Naive B cell (primary cell): ENCODE measurements around the gene SCAMP4. TPM values are rescaled to one million over a fixed set of nuclear protein-coding genes. Genes with fewer than 3 reads are reported as not detected.
A peak's percentile ranks its signal among the peaks of the same experiment; 100 is the strongest.

ENCODE experiments used
- ATAC-seq, 2 donors: fragments of 150-1000 bp; cut with Tn5 transposase; 2 replicates each; pipeline ENCODE4 v1.10.0; 2021; ENCODE audit warnings: low read depth in 2 of 2, mild to moderate bottlenecking in 2 of 2, moderate library complexity in 2 of 2
- DNase-seq: peaks from one replicate; pipeline ENCODE4 v3.0.0; 2022
- H3K27ac Mint-ChIP-seq, 6 donors: one replicate each; pipeline ENCODE4 v1.8.0; 2020 to 2022; ENCODE audit warnings: mild to moderate bottlenecking in 6 of 6, mixed read lengths in 6 of 6, moderate library complexity in 5 of 6, inconsistent platforms in 2 of 6
- H3K27me3 Mint-ChIP-seq, 3 donors: one replicate each; pipeline ENCODE4 v1.8.0; 2021 to 2022; ENCODE audit warnings: mixed read lengths in 3 of 3, mild to moderate bottlenecking in 1 of 3
- H3K36me3 Mint-ChIP-seq, 2 donors: one replicate each; pipeline ENCODE4 v1.8.0; 2020 to 2022; ENCODE audit warnings: mixed read lengths in 2 of 2, inconsistent platforms in 1 of 2, mild to moderate bottlenecking in 1 of 2
- H3K4me1 Mint-ChIP-seq, 3 donors: one replicate each; pipeline ENCODE4 v1.8.0; 2020 to 2022; ENCODE audit warnings: mixed read lengths in 3 of 3, inconsistent platforms in 1 of 3, mild to moderate bottlenecking in 1 of 3, moderate library complexity in 1 of 3
- H3K4me3 Mint-ChIP-seq, 8 donors: one replicate each; pipeline ENCODE4 v1.8.0; 2020 to 2022; ENCODE audit warnings: mild to moderate bottlenecking in 8 of 8, mixed read lengths in 8 of 8, moderate library complexity in 8 of 8, inconsistent platforms in 2 of 8
- H3K9me3 Mint-ChIP-seq, 7 donors: one replicate each; pipeline ENCODE4 v1.8.0; 2020 to 2022; ENCODE audit warnings: mixed read lengths in 7 of 7, mild to moderate bottlenecking in 5 of 7, inconsistent platforms in 2 of 7, moderate library complexity in 1 of 7
- polyA plus RNA-seq, 6 donors: library from polyadenylated mRNA; unstranded; fragments of 300-500 nt; fragmentation: Illumina TruSeq; gene quantifications; one replicate each; pipeline ENCODE4 v1.2.3, GENCODE V29; 2021; ENCODE audit warnings: low read depth in 6 of 6

The SCAMP4 gene
- polyA plus RNA-seq, 6 donors from 2014 or later = 18.9 to 35.1 (median 25.6) TPM

DNA sequence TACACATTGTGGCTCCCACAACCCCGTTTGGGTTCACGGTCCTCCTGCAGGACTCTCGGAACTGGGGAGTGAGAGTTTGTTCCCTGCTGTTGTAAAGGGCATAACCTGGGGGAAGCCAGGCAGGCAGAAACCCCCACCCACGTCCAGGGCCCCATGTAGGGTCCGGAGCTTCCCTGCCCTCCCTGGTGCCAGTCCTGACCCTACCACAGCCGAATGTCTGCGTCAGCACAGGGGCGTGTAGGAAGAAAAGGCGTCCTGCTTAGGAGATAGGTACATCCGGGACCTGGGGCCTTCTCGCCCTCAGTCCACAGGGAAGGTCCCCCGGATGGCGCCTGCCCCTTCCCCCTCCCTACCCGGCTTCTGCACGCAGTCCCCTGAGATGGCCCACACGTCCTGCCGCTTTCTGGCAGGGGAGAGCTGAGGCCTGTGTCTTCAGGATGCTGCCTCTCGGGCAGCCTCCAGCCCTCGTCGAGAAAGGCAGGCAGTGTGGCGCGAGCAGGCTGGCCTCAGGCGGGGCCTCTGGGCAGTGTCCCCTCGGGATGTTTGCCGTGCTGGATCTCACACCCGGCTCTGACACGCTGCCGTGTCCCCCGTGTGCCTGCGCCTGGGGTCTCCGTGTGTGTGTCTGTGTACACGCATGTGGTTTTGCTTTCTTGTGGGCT lies 54.9 kb downstream of the SCAMP4 start:
- peak overlapping the region in 3 of 6 donors; percentile 47 to 93 (median 73) for H3K27ac Mint-ChIP-seq
- no peaks in the 10 kb centered on the region for H3K9me3 Mint-ChIP-seq
- no peak for DNase-seq
- no peak overlapping the region for H3K4me3 Mint-ChIP-seq
- no peaks in the 10 kb centered on the region for H3K27me3 Mint-ChIP-seq
- peaks cover 7 to 33% (median 25%) of the 10 kb centered on the region in 3 donors for H3K4me1 Mint-ChIP-seq
- ATAC-seq = no peak
- no peaks in the 10 kb centered on the region for H3K36me3 Mint-ChIP-seq

DNA sequence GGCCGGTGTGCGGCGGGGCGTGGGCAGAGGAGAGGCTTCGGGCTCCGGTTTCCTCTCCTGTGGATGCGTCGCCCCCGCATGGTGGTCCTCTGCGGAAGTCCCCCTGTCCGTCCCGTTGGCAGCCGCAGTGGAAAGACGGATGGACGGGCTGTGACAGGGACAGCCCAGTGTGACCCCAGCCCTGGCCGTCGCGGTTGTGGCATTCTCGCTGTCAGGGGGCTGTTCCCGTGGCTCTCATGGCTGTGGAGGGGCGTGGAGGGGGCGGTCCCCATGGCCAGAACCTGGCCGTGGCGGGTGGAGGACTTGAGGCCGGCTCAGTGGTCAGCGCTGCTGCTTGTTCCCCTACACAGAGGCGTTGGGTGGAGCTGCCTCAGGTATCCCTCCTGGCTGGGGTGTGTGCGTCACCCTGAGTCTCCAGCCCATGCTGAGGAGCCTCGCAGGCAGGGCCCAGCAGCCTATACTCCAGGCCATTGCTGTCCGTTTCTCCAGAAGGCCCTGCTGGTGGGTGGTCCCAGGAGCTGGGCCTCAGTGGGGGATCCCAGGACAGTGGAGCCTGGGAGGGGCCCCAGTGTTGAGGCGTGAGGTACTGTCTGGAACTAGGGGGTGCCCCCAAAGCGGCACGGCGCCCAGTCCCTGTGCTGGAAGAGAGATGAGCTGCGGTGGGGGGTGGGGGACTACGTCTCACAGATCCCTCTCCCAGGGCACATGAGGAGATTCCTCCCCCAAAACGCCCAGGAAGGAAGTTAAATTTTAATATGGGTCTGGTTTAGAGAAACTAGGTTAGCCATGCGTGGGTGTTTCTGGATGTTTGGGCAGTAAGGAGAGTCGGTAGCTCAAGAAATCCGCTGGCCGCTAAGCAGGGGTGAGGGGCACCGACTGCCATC lies 56.0 kb downstream of the SCAMP4 start:
- Mint-ChIP-seq H3K36me3 (no peaks in the 10 kb centered on the region), H3K27me3 (no peaks in the 10 kb centered on the region), H3K4me1 (peaks cover 11 to 31% (median 26%) of the 10 kb centered on the region in 3 donors), H3K4me3 (no peak overlapping the region), H3K9me3 (no peaks in the 10 kb centered on the region), H3K27ac (peak overlapping the region in 3 of 6 donors; percentile 37 to 73 (median 59))
- no peak for DNase-seq
- ATAC-seq = no peak

DNA sequence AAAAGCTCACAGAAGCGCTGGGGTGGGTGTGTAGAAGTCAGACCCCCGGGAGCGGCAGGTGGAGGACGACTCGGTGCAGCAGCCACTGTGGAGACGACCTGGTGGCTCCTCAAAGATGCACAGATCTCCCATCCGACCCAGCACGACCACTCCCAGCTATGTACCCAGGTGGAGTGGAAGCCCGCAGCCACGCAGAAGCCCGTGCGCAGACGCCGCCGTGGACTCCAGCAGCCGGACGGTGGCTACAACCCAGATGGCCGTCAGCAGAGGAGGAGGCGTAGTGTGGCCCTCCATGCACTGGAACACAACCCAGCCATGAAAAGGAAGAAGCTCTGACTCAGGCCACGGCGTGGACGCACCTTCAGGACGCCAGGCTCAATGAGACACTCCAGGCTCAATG lies 57.5 kb downstream of the SCAMP4 start:
- H3K4me3 Mint-ChIP-seq = no peak overlapping the region
- ATAC-seq (no peak), DNase-seq (no peak)
- H3K27me3 Mint-ChIP-seq = no peaks in the 10 kb centered on the region
- H3K4me1 Mint-ChIP-seq = peaks cover 12 to 30% (median 17%) of the 10 kb centered on the region in 3 donors
- no peaks in the 10 kb centered on the region for H3K36me3 Mint-ChIP-seq
- no peaks in the 10 kb centered on the region for H3K9me3 Mint-ChIP-seq
- H3K27ac Mint-ChIP-seq = peak overlapping the region in 3 of 6 donors; percentile 47 to 84 (median 53)

DNA sequence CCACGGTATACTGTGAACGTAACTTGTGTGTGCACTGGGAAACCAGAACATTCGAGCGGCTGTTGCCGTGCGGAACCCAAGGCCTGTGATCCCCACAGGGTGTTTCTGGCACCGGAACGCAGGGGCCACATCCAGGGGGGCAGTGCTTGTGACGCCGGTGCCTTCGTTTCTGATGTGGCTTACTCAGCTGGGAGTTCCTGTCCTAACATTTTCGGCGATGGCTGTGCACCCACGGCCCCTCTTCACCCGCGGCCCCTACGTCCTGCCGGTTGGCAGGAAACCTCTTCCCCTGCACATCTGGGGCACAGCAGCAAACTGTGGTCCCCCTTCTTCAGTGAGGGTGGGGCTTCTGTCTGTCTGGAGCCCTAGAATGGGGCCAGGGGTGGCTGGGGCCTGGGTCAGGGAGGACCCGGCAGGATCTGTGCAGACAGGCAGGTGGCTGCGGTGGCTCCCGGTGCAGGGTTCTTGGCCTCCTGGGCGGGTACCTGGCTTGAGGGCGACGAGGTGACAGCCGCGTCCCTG lies 61.9 kb downstream of the SCAMP4 start:
- Mint-ChIP-seq H3K27me3 (no peaks in the 10 kb centered on the region), H3K27ac (peak overlapping the region in 1 of 6 donors; percentile 72), H3K9me3 (no peaks in the 10 kb centered on the region), H3K4me1 (peaks cover 5 to 20% (median 10%) of the 10 kb centered on the region in 3 donors), H3K36me3 (no peaks in the 10 kb centered on the region), H3K4me3 (peak overlapping the region in 1 of 8 donors; percentile 68)
- no peak for DNase-seq
- ATAC-seq = no peak

DNA sequence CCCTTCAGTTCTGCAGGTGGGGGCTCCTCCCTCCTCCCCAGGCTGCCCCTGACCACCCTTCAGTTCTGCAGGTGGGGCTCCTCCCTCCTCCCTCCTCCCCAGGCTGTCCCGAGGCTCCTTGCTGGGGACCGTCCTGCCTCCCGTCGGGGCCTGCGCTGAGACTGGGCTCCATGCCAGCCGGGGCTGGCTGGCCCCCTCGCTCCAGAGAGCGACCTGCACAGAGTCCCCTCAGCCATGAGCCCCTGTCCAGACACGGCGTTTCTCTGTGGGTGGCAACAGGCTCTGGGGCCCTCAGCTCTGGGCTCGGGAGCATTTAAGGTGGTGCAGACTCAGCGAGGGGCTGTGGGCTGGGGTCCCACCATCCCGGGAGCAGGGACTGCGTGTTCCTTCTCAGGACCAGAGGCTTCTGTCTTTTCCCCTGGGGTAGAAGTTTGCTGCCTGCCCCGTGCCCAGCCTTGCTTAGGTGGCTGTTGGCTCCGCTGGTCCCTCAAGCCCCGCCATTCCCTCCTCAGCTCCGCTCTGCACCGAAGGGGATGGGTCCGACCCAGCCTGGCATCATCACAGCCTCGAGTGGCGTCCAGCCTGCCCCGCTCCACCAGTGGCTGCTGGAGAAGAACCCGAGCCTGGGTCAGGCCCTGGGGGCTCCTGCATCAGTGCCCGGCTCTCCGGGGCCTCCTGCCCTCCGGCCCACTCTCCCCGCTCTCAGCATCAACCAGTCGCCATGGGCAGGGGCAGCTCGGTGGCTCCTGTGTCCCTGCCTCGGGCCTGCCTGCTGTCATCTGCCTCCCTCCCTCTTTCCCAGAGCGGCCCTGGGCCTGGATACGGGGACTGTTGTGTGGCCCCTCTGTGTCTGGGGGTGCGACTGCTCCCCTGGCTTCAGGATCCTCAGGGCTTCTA lies 63.3 kb downstream of the SCAMP4 start:
- ATAC-seq = no peak

DNA sequence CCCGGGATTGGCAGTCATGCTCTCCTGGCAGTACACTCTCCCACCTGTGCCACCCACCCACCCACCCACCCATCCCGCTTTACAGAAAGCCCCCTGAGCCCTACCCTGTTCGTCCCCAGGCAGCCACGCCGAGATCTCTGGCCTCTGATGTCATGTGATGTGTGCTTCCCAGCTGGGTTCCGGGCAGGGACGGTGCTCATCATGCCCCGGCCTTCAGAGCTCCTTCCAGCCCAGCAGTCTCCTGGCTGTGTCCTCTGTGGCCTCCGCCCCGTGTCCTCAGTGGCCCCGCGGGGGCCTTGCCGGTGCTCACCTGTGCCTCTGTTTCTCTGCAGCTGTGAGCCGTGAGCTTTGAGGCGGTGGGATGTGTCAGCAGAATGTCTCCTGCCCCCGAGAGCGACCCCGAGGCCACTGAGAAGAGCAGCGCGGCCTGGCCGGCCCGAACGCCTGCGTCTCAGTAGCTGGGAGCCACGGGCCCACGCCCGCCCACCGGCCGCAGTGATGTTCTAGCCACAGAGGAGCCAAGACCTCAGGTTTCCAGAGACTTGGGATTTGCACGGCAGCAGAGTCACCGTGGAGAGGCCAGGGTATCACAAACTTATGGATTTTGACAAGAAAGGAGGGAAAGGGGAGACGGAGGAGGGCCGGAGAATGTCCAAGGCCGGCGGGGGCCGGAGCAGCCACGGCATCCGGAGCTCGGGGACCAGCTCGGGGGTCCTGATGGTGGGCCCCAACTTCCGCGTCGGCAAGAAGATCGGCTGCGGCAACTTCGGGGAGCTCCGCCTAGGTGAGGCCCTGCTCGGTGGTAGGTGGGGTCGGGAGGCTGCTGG lies 64.2 kb downstream of the SCAMP4 start:
- ATAC-seq (no peak), DNase-seq (no peak)
- Mint-ChIP-seq H3K27me3 (no peaks in the 10 kb centered on the region), H3K4me3 (peak overlapping the region in 1 of 8 donors; percentile 48), H3K27ac (peak overlapping the region in 1 of 6 donors; percentile 26), H3K4me1 (peaks cover 9 to 26% (median 24%) of the 10 kb centered on the region in 3 donors), H3K9me3 (no peaks in the 10 kb centered on the region), H3K36me3 (no peaks in the 10 kb centered on the region)

More for the DNA sequence above, 63.3 kb downstream of the SCAMP4 start:
- H3K36me3 Mint-ChIP-seq = no peaks in the 10 kb centered on the region
- H3K27ac Mint-ChIP-seq = peak overlapping the region in 1 of 6 donors; percentile 77
- H3K4me3 Mint-ChIP-seq = peak overlapping the region in 1 of 8 donors; percentile 48
- peaks cover 8 to 23% (median 17%) of the 10 kb centered on the region in 3 donors for H3K4me1 Mint-ChIP-seq
- DNase-seq = no peak
- H3K9me3 Mint-ChIP-seq = no peaks in the 10 kb centered on the region
- H3K27me3 Mint-ChIP-seq = no peaks in the 10 kb centered on the region

DNA sequence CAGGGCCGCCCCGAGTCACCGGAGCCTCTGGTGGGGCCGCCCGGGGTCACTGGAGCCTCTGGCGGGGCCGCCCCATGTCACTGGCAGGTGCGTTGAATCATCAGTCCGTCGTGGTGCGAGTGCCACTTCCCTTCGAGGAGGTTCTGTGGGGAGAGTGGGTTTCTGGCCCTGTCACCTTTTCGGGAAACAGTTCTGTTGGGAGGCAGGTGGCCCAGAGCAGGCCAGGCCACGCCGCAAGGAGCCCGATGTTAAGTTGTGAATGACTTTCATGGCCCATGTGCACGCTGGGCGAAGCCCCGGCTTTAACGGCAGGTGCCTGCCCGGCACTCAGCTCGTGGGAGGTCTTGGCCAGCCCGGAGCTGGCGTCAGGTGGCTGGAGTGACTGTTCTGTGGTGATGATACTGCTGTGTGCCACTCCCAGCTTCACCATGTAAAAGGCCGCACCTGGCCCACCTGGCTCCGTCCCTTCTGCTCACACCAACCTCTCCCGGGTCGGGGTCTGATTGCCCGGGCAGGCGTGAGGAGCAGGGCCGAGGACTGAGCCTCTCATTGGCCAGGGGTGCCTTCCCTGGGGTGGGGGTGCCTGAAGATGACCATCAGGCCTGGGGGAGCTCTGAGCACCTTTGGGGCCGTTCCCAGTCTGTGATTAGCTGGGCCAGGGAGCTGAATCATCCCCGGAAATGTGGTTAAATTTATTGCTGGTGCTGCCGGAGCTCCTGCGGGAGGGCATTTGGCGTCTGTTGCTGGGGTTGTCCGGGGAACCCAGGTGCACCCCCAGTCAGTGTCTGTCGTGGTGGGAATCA lies 65.0 kb downstream of the SCAMP4 start:
- Mint-ChIP-seq H3K4me1 (peaks cover 9 to 34% (median 27%) of the 10 kb centered on the region in 3 donors), H3K27ac (no peak overlapping the region), H3K27me3 (no peaks in the 10 kb centered on the region), H3K9me3 (no peaks in the 10 kb centered on the region), H3K4me3 (no peak overlapping the region), H3K36me3 (no peaks in the 10 kb centered on the region)
- DNase-seq (no peak), ATAC-seq (no peak)

DNA sequence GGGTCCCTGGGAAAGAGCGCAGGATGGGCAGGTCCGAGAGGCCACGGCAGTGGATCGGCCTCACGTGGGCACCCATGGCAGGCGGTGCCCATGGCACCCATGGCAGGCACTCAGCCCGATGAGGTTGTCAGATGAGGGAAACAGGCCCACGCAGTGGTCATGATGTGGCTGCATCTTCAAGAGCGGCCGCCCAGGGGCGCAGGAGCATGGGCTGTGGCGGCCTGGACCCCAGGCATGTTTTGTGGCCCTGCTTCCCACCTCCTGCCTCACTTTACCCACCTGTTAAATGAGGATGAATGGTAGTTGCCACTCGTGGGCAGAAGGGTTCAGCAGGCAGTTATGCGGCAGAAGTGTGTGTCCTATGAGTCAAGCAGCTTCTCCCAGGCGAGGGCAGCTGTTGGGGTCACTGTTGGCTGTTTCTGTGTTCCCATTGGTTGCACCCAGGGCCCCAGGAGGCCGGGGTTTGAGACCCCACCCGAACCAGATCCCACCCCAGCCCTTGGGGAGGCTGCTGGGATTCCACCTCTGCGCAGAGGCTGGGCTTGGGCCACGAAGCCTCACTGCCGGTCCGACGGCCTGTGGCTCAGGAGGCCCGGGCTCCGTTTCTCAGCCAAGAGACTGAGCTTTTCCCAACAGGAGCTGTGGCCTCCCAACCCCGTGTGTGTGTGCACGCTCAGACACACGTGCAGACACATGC lies 65.8 kb downstream of the SCAMP4 start:
- Mint-ChIP-seq H3K36me3 (no peaks in the 10 kb centered on the region), H3K27ac (no peak overlapping the region)

DNA sequence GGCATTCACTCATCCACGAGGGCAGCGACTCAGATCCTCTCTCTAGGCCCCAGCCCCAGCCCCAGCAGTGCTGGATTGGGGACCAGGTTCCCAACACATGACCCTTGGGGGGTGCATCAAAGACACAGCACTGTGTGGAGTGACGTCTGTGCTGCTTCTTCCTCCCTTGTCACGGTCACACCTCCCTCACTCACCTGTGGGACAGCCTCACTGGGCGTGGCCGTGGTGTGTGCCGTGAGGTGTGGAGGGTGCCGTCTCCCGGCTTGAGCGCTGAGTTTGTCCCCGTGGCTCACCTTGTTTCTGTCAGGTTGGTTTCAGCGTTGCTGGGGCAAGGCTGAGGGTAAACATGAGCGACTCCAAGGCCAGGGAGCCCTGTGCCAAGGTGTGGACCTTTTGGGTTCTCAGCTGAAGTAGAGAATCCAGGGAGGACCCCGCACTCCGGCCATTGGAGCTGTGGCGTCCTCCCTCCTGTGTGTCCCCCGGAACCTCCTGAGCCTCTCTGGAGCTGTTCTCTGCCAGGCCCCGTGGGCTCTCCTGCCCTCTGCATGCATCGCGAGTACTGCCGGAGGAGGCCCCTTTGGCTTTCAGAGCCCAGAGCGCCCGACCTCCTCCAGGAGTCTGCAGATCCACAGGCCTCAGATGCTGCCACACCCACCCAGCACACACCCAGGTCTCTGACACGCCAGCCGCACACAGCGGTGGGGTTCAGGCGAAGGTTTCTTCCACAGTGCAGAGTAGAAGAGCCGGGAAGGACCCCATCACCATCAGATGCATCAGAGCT lies 69.4 kb downstream of the SCAMP4 start:
- peak in 1 of 2 donors; percentile 37 for ATAC-seq
- Mint-ChIP-seq H3K4me3 (no peak overlapping the region), H3K4me1 (peaks cover 4 to 29% (median 15%) of the 10 kb centered on the region in 3 donors), H3K9me3 (no peaks in the 10 kb centered on the region), H3K36me3 (no peaks in the 10 kb centered on the region), H3K27ac (peak overlapping the region in 2 of 6 donors; percentile 34 to 54), H3K27me3 (no peaks in the 10 kb centered on the region)
- DNase-seq = no peak

More for the DNA sequence above, 65.8 kb downstream of the SCAMP4 start:
- no peak overlapping the region for H3K4me3 Mint-ChIP-seq
- ATAC-seq = no peak
- no peaks in the 10 kb centered on the region for H3K27me3 Mint-ChIP-seq
- no peaks in the 10 kb centered on the region for H3K9me3 Mint-ChIP-seq
- peaks cover 8 to 34% (median 23%) of the 10 kb centered on the region in 3 donors for H3K4me1 Mint-ChIP-seq
- no peak for DNase-seq

DNA sequence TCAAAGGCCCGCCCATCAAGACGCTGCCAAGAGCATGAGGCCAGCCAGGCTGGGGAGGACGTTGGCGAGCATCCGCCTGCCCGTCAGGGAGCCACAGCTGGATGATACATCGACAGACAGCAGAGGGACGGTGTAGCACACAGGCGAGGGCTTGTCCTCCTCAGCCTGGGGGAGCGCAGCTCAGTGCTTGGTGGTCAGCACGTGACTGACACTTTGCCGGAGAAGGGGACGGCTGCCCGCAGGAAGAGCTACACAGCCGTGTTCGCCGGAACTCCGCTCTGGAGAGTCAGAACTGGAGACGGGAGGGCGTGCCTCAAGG lies 69.9 kb downstream of the SCAMP4 start:
- ATAC-seq = no peak
- Mint-ChIP-seq H3K9me3 (no peaks in the 10 kb centered on the region), H3K4me1 (peaks cover 4 to 28% (median 15%) of the 10 kb centered on the region in 3 donors), H3K36me3 (no peaks in the 10 kb centered on the region), H3K27me3 (no peaks in the 10 kb centered on the region), H3K27ac (peak overlapping the region in 1 of 6 donors; percentile 34), H3K4me3 (no peak overlapping the region)
- DNase-seq = no peak
